Renal cortex interstitium (tissue), 11 donors: ENCODE data around the gene ATAD1. TPM values are rescaled to one million over a fixed set of nuclear protein-coding genes. Genes with fewer than 3 reads are reported as not detected.
"Not testable (repeated sequence)": the region's sequence is repeated elsewhere in the genome, so short reads cannot be mapped to it uniquely, and the experiment has no call there.

ENCODE experiments used
- DNase-seq, 11 donors: peaks; one replicate each; pipeline ENCODE4 v3.0.0-alpha.2; 2013; ENCODE audit warnings: low read depth in 9 of 11, low spot score in 4 of 11; ENCODE audit errors: extremely low read depth in 1 of 11
- polyA plus RNA-seq, 3 donors: library from polyadenylated mRNA; unstranded; fragments of 120-200 nt; gene quantifications; one replicate each; pipeline ENCODE4 v1.2.1, GENCODE V29; 2013; ENCODE audit not compliant: insufficient read length in 3 of 3

ATAD1 gene
- polyA plus RNA-seq, 3 donors = 51.4 to 67.7 (median 59.3) TPM

- DNase-seq = not testable (repeated sequence)
Measured at GRCh38 chr10:87855665-87856064, 37.6 kb upstream of the ATAD1 start.

GRCh38 chr10:87855247-87855646, 37.2 kb upstream of the ATAD1 start:
- not testable (repeated sequence) for DNase-seq

GRCh38 chr10:87852089-87852488, 34.1 kb upstream of the ATAD1 start:
- DNase-seq = no peak

GRCh38 chr10:87850742-87851205, 32.7 kb upstream of the ATAD1 start:
- DNase-seq = peak in 1 of 11 donors; percentile 54

- no peak for DNase-seq
Measured at GRCh38 chr10:87849001-87849400, 31.0 kb upstream of the ATAD1 start.

GRCh38 chr10:87847550-87847949, 29.5 kb upstream of the ATAD1 start:
- no peak for DNase-seq

- not testable (repeated sequence) for DNase-seq
Measured at GRCh38 chr10:87846711-87847110, 28.7 kb upstream of the ATAD1 start.

- no peak for DNase-seq
Measured at GRCh38 chr10:87846023-87846422, 28.0 kb upstream of the ATAD1 start.

GRCh38 chr10:87845624-87845998, 27.6 kb upstream of the ATAD1 start:
- no peak for DNase-seq

GRCh38 chr10:87844837-87845623, 27.0 kb upstream of the ATAD1 start:
- DNase-seq = no peak

GRCh38 chr10:87843714-87844113, 25.7 kb upstream of the ATAD1 start:
- DNase-seq = no peak

GRCh38 chr10:87842776-87843497, 24.9 kb upstream of the ATAD1 start:
- no peak for DNase-seq

- no peak for DNase-seq
Measured at GRCh38 chr10:87842220-87842641, 24.2 kb upstream of the ATAD1 start.

- DNase-seq = no peak
Measured at GRCh38 chr10:87841186-87841585, 23.2 kb upstream of the ATAD1 start.

GRCh38 chr10:87838650-87839049, 20.6 kb upstream of the ATAD1 start:
- no peak for DNase-seq

GRCh38 chr10:87837445-87837844, 19.4 kb upstream of the ATAD1 start:
- no peak for DNase-seq

- no peak for DNase-seq
Measured at GRCh38 chr10:87836098-87836497, 18.1 kb upstream of the ATAD1 start.

- no peak for DNase-seq
Measured at GRCh38 chr10:87829986-87830729, 12.1 kb upstream of the ATAD1 start.

GRCh38 chr10:87829051-87829450, 11.0 kb upstream of the ATAD1 start:
- not testable (repeated sequence) for DNase-seq

GRCh38 chr10:87827681-87828080, 9.7 kb upstream of the ATAD1 start:
- no peak for DNase-seq
